Measurements from ENCODE around the gene FUT2.

FUT2 gene

DNA sequence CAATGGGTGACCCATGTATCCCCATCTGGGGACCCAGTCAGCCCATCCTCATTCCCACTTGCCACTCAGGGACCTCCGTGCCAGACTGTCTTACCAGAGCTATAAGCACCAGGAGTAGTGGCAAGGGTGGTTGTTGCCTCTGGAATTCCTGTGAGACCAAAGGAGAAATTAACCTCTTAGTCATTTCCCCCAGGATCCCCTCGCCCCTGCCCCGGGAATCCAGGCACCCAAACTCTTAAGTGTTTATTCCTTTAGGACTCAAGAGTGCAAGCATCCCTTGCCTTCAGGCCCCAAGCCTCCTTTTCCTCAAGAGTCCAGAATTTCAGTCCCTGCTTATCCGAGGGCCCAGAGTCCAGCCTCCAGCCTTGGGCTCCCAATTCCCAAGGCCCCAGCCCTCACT lies 32.1 kb upstream of the FUT2 start:
- Histone ChIP-seq H2AFZ (ENCODE audit: low read depth) (no peak overlapping the region), H3K36me3 (ENCODE audit: insufficient read depth) (no peaks in the 10 kb centered on the region), H4K20me1 (ENCODE audit: insufficient read depth) (no peaks in the 10 kb centered on the region), H3K4me1 (ENCODE audit: low read depth, poor library complexity, severe bottlenecking) (peaks cover 13% of the 10 kb centered on the region), H3K79me2 (ENCODE audit: insufficient read depth, low read depth) (no peaks in the 10 kb centered on the region), H3K4me2 (no peak overlapping the region), H3K27me3 (ENCODE audit: insufficient read depth, low read depth) (peaks cover 6% of the 10 kb centered on the region; the same call in 1 of the 2 replicates), H3K4me3 (IDR thresholded peaks at IDR 0.05; ENCODE audit: insufficient read depth, low read depth, low read length) (no peak overlapping the region), H3K9ac (no peak overlapping the region), H3K27ac (no peak overlapping the region)
- TF ChIP-seq, protein P1, sequence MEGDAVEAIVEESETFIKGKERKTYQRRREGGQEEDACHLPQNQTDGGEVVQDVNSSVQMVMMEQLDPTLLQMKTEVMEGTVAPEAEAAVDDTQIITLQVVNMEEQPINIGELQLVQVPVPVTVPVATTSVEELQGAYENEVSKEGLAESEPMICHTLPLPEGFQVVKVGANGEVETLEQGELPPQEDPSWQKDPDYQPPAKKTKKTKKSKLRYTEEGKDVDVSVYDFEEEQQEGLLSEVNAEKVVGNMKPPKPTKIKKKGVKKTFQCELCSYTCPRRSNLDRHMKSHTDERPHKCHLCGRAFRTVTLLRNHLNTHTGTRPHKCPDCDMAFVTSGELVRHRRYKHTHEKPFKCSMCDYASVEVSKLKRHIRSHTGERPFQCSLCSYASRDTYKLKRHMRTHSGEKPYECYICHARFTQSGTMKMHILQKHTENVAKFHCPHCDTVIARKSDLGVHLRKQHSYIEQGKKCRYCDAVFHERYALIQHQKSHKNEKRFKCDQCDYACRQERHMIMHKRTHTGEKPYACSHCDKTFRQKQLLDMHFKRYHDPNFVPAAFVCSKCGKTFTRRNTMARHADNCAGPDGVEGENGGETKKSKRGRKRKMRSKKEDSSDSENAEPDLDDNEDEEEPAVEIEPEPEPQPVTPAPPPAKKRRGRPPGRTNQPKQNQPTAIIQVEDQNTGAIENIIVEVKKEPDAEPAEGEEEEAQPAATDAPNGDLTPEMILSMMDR (conservative IDR thresholded peaks at IDR 0.05; ENCODE audit: low read depth, low read length): no peak

DNA sequence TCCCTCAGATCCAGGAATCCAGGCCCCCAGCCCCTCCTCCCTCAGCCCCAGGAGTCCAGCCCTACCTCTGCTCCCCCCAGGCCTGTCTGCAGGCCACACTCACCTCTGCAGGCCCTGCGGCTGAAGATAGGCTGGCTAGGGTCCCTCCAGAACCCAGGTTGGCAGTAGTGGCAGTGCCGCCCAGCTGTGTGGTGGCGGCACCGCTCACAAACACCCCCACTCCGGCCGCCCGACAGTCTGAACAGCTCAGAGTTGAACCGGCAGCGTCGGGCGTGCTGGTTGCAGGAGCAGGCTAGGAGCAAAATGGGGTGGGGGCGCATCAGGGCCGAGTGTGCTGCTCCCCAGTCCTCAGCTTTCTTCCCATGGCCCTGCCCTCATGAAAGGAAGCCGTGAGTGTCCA lies 31.3 kb upstream of the FUT2 start:
- H3K4me2 ChIP-seq: no peak overlapping the region
- H4K20me1 ChIP-seq (ENCODE audit: insufficient read depth): no peaks in the 10 kb centered on the region
- no peaks in the 10 kb centered on the region for H3K79me2 ChIP-seq (ENCODE audit: insufficient read depth, low read depth)
- H3K9ac ChIP-seq: no peak overlapping the region
- TF ChIP-seq, protein P1 (conservative IDR thresholded peaks at IDR 0.05; ENCODE audit: low read depth, low read length): no peak
- H3K27me3 ChIP-seq (ENCODE audit: insufficient read depth, low read depth): peaks cover 2% of the 10 kb centered on the region; the same call in 1 of the 2 replicates
- H3K27ac ChIP-seq: no peak overlapping the region
- no peaks in the 10 kb centered on the region for H3K36me3 ChIP-seq (ENCODE audit: insufficient read depth)
- H3K4me1 ChIP-seq (ENCODE audit: low read depth, poor library complexity, severe bottlenecking): peaks cover 13% of the 10 kb centered on the region
- H2AFZ ChIP-seq (ENCODE audit: low read depth): no peak overlapping the region
- no peak overlapping the region for H3K4me3 ChIP-seq (IDR thresholded peaks at IDR 0.05; ENCODE audit: insufficient read depth, low read depth, low read length)

DNA sequence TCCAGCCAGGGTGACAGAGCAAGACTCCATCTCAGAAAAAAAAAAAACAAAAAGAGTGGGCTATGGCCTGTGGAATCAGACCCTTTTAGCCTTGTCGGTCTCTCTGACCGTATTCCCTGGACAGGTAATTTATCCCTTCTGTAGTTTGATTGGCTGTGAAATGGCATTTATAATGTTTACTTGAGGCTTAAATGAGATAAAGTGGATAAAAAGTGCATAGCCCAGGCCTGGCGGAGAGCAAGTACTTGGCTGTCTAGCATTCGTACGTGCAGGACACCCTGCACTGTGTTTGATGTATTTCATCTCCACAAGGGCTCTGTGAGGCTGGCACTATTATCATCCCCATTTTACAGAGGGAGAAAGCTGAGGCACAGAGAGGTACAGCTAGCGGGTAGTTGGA lies 30.0 kb upstream of the FUT2 start:
- TF ChIP-seq, protein P1 (conservative IDR thresholded peaks at IDR 0.05; ENCODE audit: low read depth, low read length): no peak
- Histone ChIP-seq H3K27me3 (ENCODE audit: insufficient read depth, low read depth) (peaks cover 2% of the 10 kb centered on the region; the same call in 1 of the 2 replicates), H4K20me1 (ENCODE audit: insufficient read depth) (no peaks in the 10 kb centered on the region), H3K4me1 (ENCODE audit: low read depth, poor library complexity, severe bottlenecking) (peaks cover 7% of the 10 kb centered on the region), H3K27ac (no peak overlapping the region), H3K36me3 (ENCODE audit: insufficient read depth) (no peaks in the 10 kb centered on the region), H3K4me2 (no peak overlapping the region), H3K4me3 (IDR thresholded peaks at IDR 0.05; ENCODE audit: insufficient read depth, low read depth, low read length) (no peak overlapping the region), H3K79me2 (ENCODE audit: insufficient read depth, low read depth) (no peaks in the 10 kb centered on the region), H3K9ac (no peak overlapping the region), H2AFZ (ENCODE audit: low read depth) (no peak overlapping the region)

DNA sequence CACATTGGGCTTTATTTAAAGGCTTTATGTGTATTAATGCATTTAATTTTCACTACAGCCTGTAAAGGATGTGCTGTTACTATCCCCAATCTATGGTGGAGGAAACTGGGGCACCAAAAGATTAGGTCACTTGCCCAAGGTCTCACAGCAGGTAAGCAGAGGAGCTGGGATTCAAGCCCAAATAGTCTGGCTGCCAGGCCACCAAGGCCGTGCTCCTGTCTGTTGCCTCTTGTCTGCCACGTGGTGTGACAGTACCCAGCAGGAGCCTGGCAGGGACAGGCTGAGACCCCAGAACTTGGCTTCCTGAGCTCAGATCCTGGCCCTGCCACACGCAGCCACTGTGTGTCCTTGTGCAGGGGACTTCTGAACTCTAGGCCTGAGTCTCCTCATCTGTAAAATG lies 27.4 kb upstream of the FUT2 start:
- TF ChIP-seq, protein P1 (conservative IDR thresholded peaks at IDR 0.05; ENCODE audit: low read depth, low read length): no peak
- H3K9ac ChIP-seq: no peak overlapping the region

More for the DNA sequence above, 27.4 kb upstream of the FUT2 start:
- no peak overlapping the region for H3K4me3 ChIP-seq (IDR thresholded peaks at IDR 0.05; ENCODE audit: insufficient read depth, low read depth, low read length)
- no peaks in the 10 kb centered on the region for H3K79me2 ChIP-seq (ENCODE audit: insufficient read depth, low read depth)
- H2AFZ ChIP-seq (ENCODE audit: low read depth): no peak overlapping the region
- H3K36me3 ChIP-seq (ENCODE audit: insufficient read depth): no peaks in the 10 kb centered on the region
- H4K20me1 ChIP-seq (ENCODE audit: insufficient read depth): no peaks in the 10 kb centered on the region
- H3K27me3 ChIP-seq (ENCODE audit: insufficient read depth, low read depth): peaks cover 2% of the 10 kb centered on the region; the same call in 1 of the 2 replicates
- no peaks in the 10 kb centered on the region for H3K4me1 ChIP-seq (ENCODE audit: low read depth, poor library complexity, severe bottlenecking)
- no peak overlapping the region for H3K27ac ChIP-seq
- H3K4me2 ChIP-seq: no peak overlapping the region
